AG04449 (cell line): ENCODE data around the gene ELF2.

ENCODE experiments used
- CTCF ChIA-PET: fragments of 350-600 bp; formaldehyde crosslinking; extraction: SDS; loops from one replicate; lab custom pipeline; 2021; ENCODE audit warnings: antibody characterized with exemption; lab: Yijun Ruan, JAX
- POLR2A ChIA-PET: fragments of 400-600, 350-600 bp; formaldehyde crosslinking; extraction: SDS; loops from one replicate; lab custom pipeline; 2020; ENCODE audit warnings: antibody characterized with exemption, inconsistent platforms; lab: Yijun Ruan, JAX
- DNase-seq: peaks from one replicate; pipeline ENCODE4 v3.0.0-alpha.2; 2010; ENCODE audit warnings: low read depth, low spot score
- H3K4me3 ChIP-seq: 2 replicates; pipeline ENCODE4 v1.5.1; 2011; ENCODE audit warnings: low read depth, mild to moderate bottlenecking, control low read depth, low read length
- CTCF ChIP-seq: IDR thresholded peaks from one replicate; pipeline ENCODE4 v1.5.1; 2011; ENCODE audit warnings: mild to moderate bottlenecking, moderate library complexity, low read length, control low read depth, inconsistent platforms; ENCODE audit not compliant: insufficient read depth; ENCODE audit errors: missing control alignments

The ELF2 gene

DNA sequence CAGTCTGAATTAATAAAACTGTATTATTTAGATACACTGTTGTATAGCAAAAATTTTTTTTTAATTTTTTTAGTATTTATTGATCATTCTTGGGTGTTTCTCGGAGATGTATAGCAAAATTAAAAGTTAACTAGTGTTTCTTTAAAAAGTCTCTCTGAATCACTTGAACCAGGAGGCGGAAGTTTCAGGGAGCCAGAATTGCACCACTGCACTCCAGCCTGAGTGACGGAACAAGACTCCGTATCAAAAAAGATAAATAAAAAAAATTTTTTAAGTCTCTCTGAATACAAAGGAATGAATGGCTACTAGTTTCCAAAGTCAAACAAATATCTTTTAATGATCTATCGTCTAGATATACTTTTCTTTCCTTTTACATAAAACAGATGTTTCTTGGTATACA lies 64.4 kb downstream of the ELF2 start:
- no peak for DNase-seq
- ChIA-PET POLR2A (no interaction called here), CTCF (interaction anchor here (11.5 kb wide), 1 partner anchor 14 kb away, joined by 102 read pairs; no protein-coding TSS in a partner anchor)
- H3K4me3 ChIP-seq: no peak overlapping the region
- TF ChIP-seq CTCF: no peak

- no peak for DNase-seq
- ChIA-PET POLR2A (no interaction called here), CTCF (interaction anchor here (1.8 to 11.5 kb wide), 2 partner anchors 10 to 59 kb away, joined by 8 to 102 read pairs; no protein-coding TSS in a partner anchor)
- TF ChIP-seq CTCF: no peak
- no peak overlapping the region for H3K4me3 ChIP-seq
Measured at GRCh38 chr4:139108567-139109128, 68.4 kb downstream of the ELF2 start.

DNA sequence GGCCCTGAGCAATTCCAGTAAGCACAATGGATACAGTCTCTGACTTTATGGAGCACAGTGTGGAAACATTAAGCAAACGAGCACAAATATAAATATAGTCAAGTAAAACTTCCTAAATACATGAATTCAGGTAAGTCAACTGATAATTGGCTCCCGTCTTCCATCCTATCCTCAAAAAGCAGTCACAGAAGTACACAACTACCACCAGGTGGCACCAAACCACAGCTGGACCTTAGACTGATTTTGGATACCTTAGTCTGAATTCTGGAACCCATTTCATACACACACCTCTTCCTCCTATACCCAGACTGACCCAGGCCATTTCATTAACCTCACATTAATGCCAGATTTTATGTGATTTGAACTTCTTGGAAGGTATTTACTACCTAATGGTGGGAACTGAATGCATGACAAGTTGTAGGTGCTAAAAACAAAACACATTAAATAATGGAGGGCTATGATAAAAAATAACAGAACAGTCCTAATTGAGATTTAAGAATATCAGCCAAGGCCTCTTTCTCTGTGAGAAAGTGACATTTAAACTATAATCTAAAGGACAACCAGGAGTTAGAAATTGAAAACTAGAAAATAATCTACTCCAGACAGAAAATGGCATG lies 77.5 kb downstream of the ELF2 start:
- no peak for DNase-seq
- TF ChIP-seq CTCF: peak; percentile 85
- ChIA-PET CTCF (interaction anchor here (1.0 to 7.7 kb wide), 26 partner anchors 9 to 432 kb away, joined by 3 to 102 read pairs (median 6); no protein-coding TSS in a partner anchor), POLR2A (interaction anchor here (0.6 kb wide), 1 partner anchor 70 kb away, joined by 3 read pairs; no protein-coding TSS in a partner anchor)
- H3K4me3 ChIP-seq: no peak overlapping the region

DNA sequence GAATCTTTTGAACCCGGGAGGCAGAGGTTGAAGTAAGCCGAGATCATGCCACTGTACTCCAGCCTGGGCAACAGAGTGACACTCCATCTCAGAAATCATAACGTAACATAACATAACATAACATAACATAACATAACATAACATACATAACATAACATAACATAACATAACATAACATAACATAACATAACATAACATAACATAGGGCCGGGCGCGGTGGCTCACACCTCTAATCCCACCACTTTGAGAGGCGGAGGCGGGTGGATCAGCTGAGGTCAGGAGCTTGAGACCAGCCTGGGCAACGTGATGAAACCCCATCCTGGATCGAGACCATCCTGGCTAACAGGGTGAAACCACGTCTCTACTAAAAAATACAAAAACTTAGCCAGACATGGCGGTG lies 84.7 kb downstream of the ELF2 start:
- ChIA-PET CTCF (interaction anchor here (1.2 to 2.0 kb wide), 3 partner anchors 10 to 76 kb away, joined by 3 to 6 read pairs (median 3); no protein-coding TSS in a partner anchor), POLR2A (no interaction called here)
- DNase-seq: no peak
- H3K4me3 ChIP-seq: no peak overlapping the region
- TF ChIP-seq CTCF: no peak

DNA sequence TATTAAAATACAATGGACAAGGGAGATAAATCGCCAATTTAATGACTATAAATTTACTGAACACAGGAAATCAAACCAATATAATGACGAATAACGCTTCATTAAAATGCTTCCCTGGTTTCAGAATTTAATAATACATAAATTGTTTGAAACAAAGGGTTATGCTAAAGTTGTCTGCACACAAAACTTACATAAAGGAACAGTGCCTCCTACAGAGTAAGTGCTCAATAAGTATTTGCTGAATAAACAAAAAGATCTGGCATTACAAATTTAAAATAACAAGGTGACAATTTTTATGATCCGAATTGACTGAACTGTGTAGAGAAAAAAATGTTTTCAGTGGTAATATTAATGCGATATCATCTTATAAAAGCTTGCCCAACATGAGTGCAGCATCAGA lies 91.9 kb downstream of the ELF2 start:
- TF ChIP-seq CTCF: no peak
- no peak for DNase-seq
- POLR2A ChIA-PET: no interaction called here
- CTCF ChIA-PET: interaction anchor here (0.7 to 2.8 kb wide), 5 partner anchors 11 to 67 kb away, joined by 3 to 37 read pairs (median 3); no protein-coding TSS in a partner anchor
- 0 out of 2 replicates have a peak overlapping the region, but pooled peaks have one; percentile 7 for H3K4me3 ChIP-seq

GRCh38 chr4:139084804-139085093 lies 92.3 kb downstream of the ELF2 start:
- no peak for DNase-seq
- POLR2A ChIA-PET: interaction anchor here (1.3 kb wide), 1 partner anchor 54 kb away, joined by 5 read pairs; no protein-coding TSS in a partner anchor
- no peak for TF ChIP-seq CTCF
- CTCF ChIA-PET: interaction anchor here (1.0 to 2.8 kb wide), 5 partner anchors 14 to 67 kb away, joined by 3 to 37 read pairs (median 4); no protein-coding TSS in a partner anchor
- peak overlapping the region; percentile 93 for H3K4me3 ChIP-seq
